NCI-H446 (cell line): ENCODE results near the gene RRP15.
A peak's percentile ranks its signal among the peaks of the same experiment; 100 is the strongest.

Experiments
- DNase-seq, 2 experiments: peaks; one replicate each; lab custom pipeline; 2025; lab: John Stamatoyannopoulos, UW

Gene RRP15

DNA sequence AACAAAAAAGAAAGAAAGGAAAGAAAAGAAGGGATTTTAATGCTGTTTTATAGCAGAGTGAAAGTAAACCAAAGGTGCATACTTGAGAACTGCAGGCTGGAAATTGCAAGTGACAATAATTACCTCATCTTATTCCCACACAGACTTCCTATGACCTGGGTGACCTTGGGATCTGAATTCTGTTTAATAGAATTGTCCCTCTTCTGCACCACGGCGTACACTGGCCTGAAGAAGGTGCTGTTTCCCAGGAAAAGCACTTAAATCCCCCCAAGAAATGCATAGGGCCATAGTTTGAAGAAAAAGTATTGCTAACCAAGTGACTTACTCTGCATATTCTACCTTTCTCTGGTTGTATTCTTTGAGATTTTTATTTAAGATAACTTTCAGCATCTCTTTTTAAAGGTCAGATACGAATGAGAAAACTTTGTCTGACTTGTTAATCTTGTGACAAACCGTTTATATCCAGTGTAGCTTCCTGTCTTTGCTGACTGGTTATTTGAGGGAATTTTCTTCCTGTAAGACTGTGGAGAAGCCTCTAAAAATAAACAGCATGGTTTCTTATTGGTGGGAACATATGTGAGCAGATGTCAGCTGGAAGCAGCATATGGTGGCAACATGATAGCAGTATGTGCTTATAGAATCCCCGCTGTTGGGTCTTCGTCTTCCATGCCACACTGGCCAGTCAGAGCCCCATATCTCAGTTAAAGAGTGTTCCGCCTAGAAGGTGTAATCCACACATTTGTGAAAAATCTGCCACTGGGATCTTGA is 76.4 kb downstream of the RRP15 start:
- DNase-seq, result peak in 1 of 2 experiments; percentile 52

DNA sequence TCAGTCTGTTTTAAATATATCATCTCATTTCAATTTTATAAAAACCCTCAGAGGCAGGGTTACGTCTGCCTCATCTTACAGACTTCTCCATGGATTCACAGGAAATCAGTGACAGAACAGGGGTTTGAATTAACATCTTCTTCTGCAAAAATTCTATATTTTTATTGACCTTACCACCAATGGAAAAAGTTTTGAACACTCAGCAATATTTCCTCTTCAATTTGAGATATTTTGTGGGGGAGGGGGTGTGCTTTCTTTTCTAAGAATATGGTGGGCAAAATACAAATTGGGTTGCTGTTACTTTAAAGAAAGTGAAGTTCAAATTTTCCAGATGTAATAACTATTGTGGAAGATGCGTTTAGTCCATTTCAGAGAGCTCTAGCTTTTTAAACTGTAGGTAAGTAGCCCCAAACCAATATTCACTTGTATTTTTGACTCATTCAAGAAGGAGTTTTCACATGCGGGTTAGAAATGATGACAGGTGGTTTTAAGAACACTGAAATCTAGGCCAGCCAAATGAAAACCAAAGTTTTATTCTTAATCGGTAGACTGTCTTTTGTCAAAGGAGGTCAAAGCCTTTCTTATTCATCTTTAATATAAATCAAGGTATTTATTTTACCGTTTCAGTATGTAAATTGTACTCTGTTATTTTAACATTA is 77.5 kb downstream of the RRP15 start:
- no peak for DNase-seq

DNA sequence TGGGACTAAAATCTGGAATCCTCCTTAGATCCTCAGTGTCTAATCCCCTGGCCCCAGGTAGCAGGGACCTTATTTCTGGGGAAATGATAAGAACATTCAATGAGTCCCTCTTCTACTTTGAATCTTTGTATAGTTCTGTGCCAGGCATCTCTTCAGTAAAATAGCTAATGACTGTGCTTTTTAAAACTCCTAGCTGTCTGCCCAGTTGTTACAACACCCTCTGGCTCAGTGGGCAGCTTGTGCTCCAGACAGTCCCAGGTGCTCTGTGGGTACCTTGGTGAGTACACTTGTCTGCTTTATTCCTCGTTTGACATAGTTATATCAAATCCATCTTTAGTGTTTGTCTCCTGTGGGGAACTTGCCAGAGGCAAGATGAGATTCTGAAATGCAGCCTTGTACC is 78.0 kb downstream of the RRP15 start:
- DNase-seq, result no peak

- DNase-seq, result no peak
These were observed 79.1 kb downstream of the RRP15 start for GRCh38 chr1:218364028-218364710.

- DNase-seq, result no peak
These were observed 80.3 kb downstream of the RRP15 start for GRCh38 chr1:218365226-218365999.

DNA sequence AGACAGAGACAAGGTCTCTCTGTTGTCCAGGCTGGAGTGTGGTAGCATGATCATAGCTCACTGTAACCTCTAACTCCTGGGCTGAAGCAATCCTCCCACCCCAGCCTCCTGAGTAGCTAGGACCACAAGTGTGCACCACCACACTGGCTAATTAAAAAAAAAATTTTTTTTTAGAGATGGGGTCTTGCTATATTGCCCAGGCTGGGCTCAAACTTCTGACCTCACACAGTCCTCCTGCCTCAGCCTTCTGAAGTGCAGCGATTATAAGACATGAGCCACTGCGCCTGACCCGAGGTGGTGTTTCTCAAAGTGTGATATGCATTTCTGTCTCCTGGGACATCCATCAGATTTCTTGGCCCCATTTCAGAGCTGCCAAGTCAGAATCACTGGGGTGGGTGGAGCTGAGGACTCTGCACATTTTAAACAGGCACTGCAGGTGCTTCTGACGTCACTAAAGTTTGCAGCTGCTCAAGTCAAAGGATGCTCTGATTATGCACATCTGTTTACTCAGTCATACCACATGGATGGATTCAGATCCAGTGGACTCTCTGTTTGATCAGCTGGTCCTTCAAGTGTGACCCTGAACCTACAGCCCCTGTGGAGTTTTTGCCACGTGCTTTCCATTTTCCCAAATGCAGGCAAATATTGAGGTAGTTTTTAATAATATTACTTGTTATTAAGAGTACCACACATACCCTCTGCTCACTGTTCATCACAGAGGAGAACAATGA is 81.4 kb downstream of the RRP15 start:
- no peak for DNase-seq

- DNase-seq, result no peak
These were observed 82.0 kb downstream of the RRP15 start for GRCh38 chr1:218367118-218367517.

DNA sequence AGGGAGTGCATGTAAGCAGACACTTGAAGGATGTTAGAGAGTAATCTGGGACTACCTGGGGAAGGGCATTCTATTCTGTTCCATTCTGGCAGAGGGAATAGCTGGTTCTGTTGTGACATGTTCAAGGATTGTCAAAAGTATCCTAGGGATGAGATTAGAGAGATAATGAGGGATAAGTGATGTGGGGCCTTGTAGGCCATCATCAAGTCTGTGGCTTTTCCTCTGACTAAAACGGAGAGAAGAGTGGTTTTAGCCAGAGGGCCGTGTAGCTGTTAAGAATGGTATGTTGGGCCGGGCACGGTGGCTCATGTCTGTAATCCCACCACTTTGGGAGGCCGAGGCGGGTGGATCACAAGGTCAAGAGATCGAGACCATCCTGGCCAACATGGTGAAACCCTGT is 83.6 kb downstream of the RRP15 start:
- DNase-seq, result no peak

- no peak for DNase-seq
These were observed 84.8 kb downstream of the RRP15 start for GRCh38 chr1:218369688-218370511.

- no peak for DNase-seq
These were observed 87.0 kb downstream of the RRP15 start for GRCh38 chr1:218371927-218372672.

GRCh38 chr1:218374401-218375353 is 89.6 kb downstream of the RRP15 start:
- no peak for DNase-seq

DNA sequence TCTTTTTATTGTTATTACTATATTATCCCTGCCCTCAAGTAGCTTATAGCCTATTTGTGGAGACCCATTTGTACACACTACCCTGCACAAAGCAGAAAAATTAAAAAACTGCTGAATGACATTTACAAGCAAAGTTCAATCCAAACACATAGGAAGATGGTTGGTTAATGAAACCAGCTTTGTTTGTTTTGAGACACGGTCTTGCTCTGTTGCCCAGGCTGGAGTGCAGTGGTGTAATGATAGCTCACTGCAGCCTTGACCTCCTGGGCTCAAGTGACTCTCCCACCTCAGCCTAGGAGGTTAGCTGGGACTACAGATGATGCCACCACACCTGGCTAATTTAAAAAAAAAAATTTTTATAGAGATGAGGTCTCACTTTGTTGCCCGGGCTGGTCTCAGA is 91.6 kb downstream of the RRP15 start:
- no peak for DNase-seq

- DNase-seq, result no peak
These were observed 92.1 kb downstream of the RRP15 start for GRCh38 chr1:218377143-218377660.

DNA sequence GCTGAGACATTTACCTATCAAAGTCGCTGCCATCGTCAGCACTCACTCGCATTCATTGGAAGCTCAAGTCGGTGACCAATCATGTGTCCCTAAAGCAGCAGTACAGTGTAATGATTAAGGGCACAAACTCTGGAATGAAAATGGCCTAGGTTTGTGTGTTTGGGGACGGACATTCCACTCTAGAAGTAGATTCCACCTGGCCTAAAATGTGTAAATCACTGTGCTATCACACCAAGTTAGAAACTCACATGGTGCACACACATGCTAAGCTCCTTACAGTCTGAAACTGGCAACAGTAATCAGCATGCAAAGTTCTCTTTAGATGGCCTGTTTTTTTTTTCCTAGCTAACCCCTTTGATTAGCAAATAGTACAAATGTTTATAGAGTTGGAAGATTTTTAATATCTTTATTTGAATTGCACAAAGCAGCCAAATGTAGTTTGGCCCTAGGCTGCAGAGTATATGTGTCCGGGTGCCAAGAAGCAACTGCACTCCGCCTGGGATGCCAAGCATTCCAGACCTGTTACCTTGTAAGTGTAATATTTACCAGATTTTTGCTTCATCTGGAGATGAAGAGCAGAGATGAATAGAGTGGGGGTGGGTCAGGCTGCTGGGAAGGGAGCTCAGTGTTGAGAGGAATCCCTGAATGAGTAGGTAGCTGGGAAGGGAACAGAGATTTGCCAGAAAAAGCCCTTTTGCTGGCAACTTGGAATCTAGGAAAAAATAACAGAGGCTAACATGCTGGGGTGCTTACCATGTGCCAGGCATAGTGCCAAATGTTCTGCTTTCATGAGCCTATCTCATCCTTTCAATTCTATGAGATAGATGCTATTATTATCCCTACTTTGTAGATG is 95.3 kb downstream of the RRP15 start:
- DNase-seq, result peak; percentile 47 to 75

- DNase-seq, result no peak
These were observed 97.2 kb downstream of the RRP15 start for GRCh38 chr1:218382261-218382660.

- no peak for DNase-seq
These were observed 98.0 kb downstream of the RRP15 start for GRCh38 chr1:218383051-218383450.

DNA sequence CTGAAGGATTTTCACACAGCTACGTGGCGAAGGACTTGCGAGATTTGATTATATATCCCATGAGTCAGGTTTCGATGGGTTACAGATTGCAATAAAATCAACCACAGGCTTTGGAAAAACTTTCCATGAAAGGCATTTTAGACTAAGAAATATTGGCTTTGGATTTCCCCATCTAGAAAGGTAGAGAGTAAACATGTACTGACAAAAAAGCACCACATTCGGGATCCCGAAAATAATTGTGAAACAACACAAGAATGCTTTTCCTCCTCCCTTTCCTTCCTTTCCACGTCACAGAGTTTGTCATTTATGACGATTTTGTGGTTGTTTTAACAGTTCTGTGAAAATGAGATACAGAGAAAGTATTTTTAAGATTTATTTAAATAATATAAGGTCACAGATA is 98.6 kb downstream of the RRP15 start:
- no peak for DNase-seq

GRCh38 chr1:218384581-218384993 is 99.5 kb downstream of the RRP15 start:
- peak in 1 of 2 experiments; percentile 51 for DNase-seq
